ENCODE measurements around the gene ST6GALNAC4. TPM values are rescaled to one million over a fixed set of nuclear protein-coding genes. Genes with fewer than 3 reads are reported as not detected.
A peak's percentile ranks its signal among the peaks of the same experiment; 100 is the strongest.

The ST6GALNAC4 gene
- polyA plus RNA-seq, 3 donors, result 10.6 to 11.8 (median 11.6) TPM

DNA sequence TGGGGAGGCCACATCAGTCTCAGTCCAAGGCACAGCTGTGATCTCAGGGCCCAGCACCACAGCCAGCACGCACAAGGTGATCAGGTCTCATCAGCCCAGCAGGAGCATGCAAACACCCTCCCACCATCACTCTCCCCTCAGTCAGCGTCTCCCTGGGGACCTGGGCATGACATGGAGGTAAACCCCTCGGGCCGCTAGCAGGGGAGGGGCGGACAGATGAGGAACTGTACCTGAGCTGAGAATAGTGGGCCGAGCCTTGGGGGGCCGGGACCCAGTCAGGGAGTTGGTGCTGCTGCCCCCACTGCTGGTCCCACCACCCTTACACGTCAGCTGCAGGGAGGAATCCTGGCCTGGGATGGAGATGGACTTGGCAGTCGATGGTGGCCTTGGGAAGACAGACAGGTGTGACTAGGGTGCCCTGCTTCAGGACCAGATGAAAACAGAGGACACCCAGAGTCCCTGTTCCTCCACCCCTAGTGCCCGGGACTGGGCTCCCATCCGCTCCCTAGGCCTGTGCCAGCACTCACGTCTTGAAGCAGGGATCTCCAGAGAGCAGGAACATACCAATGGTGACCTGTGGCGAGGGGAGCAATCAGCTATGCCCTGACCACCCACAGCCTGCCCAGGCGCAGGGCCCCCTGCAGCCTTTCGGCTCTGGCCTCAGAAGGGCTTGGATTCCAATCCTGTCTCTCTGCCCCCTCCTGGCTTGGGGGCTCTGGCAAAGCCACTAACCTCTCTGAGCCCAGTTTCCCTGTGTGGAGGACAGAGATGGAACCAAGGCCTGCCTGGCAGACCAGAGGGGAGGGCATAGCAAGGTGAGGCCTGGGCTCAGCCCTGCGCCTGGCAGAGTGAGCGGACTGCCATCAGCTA lies 31.2 kb upstream of the ST6GALNAC4 start:
- DNase-seq (ENCODE audit: low read depth in 3 of 3, low spot score in 2 of 3), result no peak

DNA sequence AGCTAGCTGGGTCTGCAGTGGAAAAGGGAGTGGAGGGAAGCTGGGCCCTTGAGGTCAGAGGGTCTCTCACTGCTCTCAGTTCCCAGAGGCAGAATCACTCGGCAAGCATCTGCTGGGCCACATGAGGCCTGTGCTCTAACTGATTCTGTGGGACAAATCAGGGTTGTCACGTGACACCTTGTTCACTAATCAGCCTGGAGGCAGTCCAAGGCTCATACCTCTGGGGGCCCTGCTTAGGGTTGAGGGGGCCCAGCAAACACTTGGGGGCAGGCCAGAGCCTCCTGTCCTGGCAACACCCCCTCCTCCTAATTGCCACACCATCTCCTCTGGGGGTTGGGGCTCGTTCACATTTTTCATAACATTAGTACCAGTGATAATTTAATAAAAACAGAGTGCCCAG lies 29.9 kb upstream of the ST6GALNAC4 start:
- no peak for DNase-seq (ENCODE audit: low read depth in 3 of 3, low spot score in 2 of 3)

DNA sequence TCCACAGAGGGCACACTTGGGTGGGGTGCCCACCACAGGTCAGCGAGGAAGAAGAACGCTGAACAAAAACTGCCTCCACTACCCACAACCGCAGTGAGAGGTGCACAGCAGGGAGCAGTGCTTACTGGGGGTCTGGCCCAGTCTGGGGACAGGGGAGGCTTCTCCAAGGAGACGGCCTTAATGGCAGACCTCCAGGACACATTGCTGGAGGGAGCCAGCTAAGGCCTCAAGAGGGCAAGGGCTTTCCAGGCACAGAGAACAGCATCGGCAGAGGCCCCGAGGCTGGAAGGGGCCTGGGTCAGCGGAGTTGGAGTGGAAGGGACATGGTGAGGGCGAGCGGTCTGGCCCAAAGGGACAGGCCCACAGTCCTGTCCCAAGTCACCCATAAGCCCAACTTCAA lies 29.1 kb upstream of the ST6GALNAC4 start:
- no peak for DNase-seq (ENCODE audit: low read depth in 3 of 3, low spot score in 2 of 3)

DNA sequence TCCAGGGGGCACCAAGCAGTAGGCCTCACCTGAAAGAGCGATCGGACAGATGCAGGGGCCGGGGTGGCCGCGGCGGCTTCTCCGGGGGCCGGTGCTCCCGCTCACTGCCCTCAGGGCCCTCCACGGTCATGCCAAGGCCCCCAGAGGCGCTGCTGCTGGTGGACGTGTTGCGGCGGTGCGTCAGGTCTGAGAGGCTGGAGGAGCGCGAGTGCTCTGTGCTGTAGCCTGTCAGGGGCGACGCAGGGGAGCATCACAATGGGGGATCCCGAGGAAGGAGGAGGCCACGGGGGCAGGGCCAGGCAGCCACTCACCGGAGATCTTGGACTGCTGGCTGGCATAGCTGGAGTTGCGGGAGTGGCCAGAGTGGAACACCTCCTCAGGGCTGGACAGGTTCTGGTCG lies 28.5 kb upstream of the ST6GALNAC4 start:
- DNase-seq (ENCODE audit: low read depth in 3 of 3, low spot score in 2 of 3), result no peak

DNA sequence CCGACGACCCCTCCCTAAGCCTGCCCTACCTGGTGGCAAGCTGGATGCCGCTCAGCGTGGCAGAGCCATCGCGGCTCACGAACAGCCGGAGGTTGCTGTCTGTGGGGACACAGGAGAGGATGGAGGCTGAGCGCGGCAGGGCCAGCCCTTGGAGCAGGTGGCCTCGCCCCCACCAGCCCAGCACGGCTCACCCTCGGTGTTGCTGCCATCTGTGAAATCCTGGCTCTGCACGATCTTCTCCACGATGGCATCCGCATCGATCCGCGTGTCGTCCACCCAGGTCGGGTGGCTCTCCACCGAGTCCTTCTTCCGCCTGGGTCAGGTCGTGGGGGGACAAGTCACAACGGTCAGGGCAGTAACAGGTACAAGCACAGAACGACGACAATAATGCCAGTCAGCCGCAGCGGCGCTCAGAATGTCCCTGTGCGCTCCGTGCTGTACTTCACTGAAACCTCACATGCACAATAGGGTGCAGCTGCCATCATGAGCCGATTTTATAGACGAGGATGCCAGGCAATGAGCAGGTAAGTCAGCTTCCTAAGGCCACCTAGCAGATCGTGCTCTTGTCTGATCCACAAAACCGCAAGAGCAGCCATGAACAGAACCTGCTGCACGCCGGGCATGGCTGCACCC lies 27.9 kb upstream of the ST6GALNAC4 start:
- DNase-seq (ENCODE audit: low read depth in 3 of 3, low spot score in 2 of 3), result no peak

DNA sequence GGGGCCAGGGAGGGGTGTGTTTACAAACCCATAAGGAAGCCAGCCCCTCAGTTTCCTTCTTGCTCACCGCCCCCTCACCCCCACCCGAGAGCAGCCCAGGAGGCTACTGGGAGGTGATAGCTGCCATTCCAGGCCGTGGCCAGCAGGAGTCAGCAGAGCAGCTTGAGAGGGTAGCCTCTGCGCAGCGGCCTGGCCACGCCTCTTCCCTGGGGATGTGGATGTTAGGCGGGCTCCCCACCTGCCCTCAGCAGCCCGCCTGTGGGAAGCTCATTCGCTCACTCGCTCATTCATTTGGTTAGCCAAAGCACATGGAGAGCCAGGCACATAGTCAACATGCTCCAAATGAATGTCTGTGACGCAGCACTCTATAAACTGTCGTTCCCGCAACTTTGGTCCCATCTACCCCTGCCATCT lies 26.9 kb upstream of the ST6GALNAC4 start:
- DNase-seq (ENCODE audit: low read depth in 3 of 3, low spot score in 2 of 3), result no peak

DNA sequence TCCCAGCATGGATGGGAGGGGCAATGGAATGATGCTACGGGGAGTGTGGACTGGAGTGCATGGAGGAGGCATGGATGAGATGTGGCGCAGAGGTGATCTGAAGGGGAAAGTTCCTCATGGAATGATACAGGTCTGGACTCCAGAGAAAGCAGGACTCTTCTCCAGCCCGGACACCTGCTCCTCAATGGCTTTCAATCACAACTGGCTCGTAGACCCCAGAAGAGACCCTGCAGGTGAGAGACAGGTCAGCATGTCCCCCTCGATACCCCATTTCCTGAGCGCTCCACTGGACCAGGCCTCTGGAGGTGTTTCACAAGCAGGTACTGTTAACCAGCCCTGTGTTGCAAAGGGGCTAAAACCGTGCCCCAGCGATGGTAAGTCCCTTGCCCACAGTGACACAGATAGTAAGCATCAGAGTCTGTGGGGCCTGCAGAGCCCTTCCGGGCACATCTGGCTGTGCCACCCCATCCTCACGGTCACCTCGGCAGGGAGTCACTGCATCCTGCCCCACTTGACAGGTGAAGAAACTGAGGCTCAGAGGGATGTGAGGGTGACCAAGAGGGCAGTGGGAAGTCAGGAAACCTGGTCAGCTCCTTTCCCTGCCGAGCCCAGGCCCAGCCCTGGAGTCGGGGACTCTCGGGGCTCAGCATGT lies 26.3 kb upstream of the ST6GALNAC4 start:
- DNase-seq (ENCODE audit: low read depth in 3 of 3, low spot score in 2 of 3), result no peak

DNA sequence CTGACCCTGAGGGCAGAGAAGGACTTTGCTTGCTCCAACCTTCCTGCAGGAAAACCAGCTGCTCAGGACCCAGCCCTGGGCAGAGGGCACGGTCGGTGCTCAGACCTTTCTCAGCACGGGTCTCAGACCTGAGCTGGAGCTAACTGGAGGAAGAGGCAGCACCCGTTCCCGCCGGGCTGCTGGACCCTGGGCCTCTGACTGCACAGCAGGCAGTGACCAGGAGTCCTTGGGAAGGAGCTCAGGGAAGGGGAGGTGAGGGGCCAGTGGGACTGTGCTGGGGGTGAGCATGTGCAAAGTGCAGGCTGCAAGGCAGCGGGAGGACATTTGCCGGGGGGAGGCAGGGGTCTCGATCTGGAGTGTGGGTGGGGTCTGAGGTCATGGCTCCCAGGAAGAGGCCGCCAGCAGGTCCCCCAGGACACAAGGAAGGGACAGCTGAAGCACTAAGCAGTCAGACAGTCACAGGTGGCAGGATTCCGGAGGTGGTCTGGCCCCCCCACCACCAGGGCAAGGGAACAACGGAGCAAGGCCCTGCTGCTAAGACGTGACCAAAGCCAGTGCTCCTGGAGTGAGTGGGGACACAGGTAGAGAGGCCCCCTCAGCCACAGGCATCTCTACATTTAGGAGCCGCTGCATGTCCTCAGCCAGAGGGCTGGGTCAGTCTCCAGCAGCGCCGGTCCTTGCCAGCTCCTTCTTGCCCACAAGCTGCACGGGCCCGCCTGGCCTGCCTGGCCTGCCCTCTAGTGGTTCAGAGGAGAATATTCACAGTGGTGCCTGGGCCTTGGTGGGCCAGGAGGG lies 25.6 kb upstream of the ST6GALNAC4 start:
- DNase-seq (ENCODE audit: low read depth in 3 of 3, low spot score in 2 of 3), result no peak

DNA sequence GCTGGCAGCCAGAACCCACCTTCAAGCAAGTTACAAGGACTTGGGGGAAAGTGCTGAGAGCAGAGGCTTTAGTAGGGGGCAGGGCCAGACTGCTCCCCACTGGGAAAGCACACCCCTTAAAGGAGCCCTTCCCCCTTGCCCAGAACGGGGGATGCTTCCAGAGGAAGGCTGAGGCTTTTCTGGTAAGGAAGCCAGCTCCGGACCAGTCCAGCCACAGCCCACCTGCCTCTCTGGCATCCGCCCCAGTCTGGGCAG lies 25.0 kb upstream of the ST6GALNAC4 start:
- DNase-seq (ENCODE audit: low read depth in 3 of 3, low spot score in 2 of 3), result no peak

DNA sequence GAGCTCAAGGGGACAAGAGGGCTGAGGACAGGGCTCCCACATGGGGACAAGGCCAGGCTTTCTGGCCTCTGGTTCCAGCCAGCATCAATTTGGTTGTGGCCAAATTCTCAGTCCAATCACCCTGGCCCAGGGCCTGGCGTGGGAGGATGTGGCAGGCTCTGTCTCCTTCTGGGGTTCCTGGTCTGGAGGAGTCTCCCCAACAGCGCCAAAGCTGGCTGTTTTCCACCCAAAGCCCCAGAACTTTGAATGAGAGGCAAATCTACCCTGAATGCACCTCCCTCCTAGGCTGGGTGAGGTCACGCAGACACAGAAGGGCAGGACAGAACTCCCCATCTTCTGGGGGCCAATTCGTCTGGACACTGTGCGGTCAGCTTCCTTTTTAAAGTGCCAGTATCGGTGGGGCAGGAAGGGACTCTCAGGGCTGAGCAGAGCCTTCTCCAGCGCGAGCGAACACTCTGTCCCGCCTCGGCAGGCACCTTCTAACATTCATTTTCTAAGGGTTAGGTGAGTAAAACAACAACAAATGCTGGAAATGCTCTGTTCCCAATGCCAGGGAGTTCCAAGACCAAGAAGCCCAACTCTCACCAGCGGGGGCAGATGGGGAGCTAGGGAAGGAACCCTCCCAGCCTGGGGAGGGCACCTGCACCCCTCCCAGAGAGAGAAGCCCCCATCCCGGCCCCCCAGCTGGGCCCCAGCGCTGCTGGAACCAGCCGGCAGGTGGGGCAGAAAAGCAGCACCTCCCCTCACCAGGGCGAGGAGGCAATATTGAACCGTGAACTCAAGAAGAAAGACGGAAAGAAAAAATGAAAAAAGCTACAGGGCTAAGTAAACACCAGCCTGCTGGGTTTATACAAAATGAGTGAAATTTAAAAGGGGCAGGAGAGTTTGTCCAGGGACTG lies 24.5 kb upstream of the ST6GALNAC4 start:
- no peak for DNase-seq (ENCODE audit: low read depth in 3 of 3, low spot score in 2 of 3)

DNA sequence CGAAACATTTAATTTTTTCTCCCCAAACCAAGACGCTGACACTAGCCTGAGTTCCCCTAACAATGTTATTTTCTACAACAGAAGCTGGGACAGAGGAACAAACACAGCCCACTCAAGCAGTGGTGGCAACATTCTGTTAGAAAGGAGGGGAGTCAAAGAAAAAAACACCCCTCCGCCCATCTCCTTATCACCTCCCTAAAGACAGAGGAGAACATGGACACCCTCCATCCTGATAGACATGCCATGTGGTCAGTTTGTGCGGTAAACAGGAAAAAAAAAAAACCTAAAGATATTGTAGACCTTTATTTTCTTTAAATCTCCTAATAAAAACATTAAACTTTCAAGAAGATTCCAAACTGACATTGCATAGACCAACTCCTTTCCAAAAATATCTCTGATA lies 23.8 kb upstream of the ST6GALNAC4 start:
- no peak for DNase-seq (ENCODE audit: low read depth in 3 of 3, low spot score in 2 of 3)

DNA sequence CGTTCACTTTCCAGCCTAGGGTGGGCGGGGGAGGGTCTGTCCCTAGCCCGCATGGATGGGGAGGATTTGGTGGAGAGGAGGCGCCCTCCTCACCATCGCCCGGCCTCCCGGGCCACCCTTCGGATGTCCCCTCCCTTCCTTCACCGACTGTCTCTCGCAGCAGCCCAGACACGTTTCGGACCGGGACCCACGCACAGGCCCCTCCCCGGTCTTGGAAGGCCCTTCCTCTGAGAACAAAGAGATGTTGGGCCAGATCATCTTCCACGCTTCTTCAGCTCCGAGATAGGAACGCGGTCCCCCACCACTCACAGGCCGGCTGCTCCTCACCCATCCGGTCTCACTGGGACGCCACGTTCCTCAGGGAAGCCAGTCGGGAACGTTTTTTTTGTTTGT lies 21.5 kb upstream of the ST6GALNAC4 start:
- DNase-seq (ENCODE audit: low read depth in 3 of 3, low spot score in 2 of 3), result no peak

DNA sequence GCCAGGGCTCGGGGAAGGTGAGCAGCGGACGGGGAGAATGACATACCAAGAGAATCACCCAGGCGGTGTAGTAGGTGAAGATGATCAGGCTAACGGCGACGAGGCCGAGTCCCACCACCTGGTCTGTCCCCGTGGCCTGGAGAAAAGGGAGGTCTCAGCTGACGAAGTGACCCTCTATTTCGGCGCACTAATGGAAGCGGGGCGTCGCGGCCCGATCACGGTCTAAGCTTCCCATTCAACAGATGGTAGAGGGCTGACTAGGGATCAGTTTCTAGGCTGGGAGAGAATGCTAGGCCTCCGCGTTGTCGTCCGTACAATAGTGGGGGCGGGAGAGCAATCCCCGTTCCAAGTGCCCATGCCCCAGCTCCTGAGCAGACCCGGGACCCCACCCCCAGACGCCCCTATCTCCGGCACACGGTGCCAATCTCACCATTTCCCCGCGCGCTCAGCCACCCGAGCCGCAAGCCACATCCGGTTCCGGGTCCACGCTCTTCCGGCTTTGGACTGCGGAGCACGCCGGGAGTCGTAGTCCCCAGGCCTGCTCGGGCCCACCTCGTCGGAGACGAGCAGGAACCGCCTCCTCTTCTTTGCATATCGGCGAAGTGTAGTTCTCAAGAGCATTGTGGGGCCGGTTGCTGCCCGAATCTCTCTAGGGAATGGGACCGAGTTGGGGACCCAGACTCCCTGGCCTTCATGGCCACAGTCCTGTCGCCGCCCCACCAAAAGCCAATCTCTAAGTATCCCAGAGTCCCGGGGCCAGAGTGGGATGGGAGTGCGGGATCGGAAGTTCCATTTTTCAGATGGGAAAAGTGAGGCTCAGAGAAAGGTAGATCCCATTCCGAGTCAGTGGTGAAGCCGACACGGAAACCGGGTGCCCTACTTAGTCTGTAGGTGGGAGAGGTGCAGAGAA lies 20.8 kb upstream of the ST6GALNAC4 start, which contains the start of gene DPM2:
Gene DPM2 (minus strand): TSS at position 467 of the 910 bp plus-strand sequence. CDS start 34 bp downstream, at position 433.
- DNase-seq (ENCODE audit: low read depth in 3 of 3, low spot score in 2 of 3), result peak in 2 of 3 donors; percentile 69 to 80

DNA sequence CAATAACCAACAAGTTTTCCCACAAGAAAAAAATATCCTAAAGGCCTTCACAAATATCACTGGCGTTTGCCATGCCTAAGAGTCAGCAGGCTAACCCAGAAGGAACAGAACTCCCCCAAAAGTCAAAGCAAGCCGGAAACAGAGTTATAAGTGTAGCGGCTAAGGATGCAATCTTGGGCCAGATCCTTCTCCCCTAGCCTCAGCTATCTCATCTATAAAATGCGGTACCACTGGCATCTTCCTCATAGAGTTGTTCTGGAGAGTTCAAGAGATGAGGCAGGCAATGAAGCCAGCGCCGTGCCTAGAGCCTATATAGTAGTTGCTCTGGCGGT lies 20.2 kb upstream of the ST6GALNAC4 start:
- DNase-seq (ENCODE audit: low read depth in 3 of 3, low spot score in 2 of 3), result no peak

DNA sequence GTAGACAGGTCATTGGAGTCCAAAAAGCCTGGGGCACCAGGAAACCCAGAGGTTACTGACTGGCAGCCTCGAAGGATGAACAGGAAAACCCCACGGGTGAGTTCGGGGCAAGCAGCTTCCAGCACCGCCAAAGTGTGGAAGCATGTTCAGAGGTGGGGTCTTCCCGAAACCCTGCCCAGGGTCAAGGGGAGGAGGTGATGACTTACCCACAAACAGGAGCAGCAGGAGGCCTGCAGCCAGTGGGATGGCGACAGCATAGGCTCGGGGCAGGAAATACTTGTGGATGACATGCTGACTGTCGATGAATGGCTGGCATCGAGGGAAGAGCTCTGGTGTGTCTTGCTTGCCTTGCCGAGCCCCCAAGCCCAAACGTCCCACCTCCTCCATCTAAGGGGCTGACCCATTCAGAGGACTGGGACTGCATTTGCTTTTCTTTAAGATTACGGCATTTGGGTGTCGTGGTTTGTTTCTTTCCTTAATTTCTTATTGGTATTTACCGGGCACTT lies 19.6 kb upstream of the ST6GALNAC4 start:
- DNase-seq (ENCODE audit: low read depth in 3 of 3, low spot score in 2 of 3), result no peak

DNA sequence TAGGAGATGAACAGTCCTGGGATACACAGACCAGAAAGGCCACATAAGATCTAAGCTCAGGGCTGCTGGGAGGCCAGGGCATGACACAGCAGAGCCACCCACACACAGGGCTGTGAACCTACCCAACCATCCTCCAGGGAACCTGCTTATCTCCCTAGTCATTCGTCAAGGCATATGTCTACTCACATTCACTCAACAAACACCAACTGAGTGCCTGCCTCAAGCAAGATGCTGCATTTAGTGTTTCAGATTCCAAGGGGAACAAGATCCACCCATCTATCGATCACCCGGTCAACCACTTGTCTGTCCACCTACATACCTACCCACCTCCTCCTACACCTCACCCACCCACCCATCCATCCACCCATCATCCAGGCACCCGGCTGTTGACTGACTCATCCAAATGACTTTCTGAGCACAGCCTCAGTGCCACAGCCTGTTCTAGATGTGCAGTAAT lies 19.0 kb upstream of the ST6GALNAC4 start:
- DNase-seq (ENCODE audit: low read depth in 3 of 3, low spot score in 2 of 3), result no peak

DNA sequence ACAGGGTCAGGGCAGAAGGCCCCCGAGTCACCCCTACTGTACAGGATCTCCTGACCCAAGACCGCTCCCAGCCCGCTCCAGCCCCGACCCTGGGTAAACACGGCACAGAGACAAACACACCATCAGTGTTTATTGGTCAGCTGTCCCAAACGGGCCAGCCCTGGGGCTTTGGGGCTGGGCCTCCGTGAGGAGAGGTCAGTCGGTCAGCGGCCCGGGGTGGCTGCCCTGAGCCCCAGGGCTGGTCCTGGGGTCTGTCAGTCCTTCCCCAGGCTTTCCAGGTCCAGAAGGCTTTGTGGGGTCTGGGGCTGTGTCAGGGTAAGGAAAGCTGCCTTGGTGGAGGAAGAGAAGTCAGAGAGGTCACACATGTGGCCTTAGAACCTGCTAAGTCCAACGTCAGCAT lies 18.1 kb upstream of the ST6GALNAC4 start:
- no peak for DNase-seq (ENCODE audit: low read depth in 3 of 3, low spot score in 2 of 3)

DNA sequence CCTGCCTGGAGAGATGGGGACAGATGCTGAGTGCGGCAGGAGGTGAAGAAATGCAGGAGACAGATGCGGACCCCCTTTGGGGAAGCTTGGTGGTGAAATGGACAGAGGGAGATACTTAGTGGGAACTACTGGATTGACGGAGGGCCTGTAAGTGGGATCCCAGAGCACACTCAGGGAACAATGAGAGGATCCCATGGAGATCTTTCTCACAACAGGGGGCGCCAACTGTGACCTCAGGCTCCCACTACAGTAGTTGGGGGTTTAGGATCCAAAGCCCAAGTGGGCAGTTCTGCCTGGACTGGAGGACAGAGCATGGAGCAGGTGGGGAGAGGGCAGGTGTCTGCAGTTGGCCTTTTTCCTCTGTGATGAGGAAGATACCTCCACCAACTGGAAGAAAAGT lies 17.4 kb upstream of the ST6GALNAC4 start:
- DNase-seq (ENCODE audit: low read depth in 3 of 3, low spot score in 2 of 3), result no peak

All from right renal cortex interstitium (tissue), 3 donors.